Right lobe of liver (tissue), 4 donors: ENCODE data around the gene TICRR.

Experiments used
- CTCF ChIP-seq, 4 donors: fragments of 200-600 bp in 3 of 4; fragments of 450-650 bp in 1 of 4; IDR thresholded peaks; one replicate each; pipeline versions ENCODE4 v1.5.1 to v1.8.0; 2016 to 2022; ENCODE audit warnings: antibody characterized with exemption in 4 of 4, mild to moderate bottlenecking in 2 of 4
- POLR2A ChIP-seq: fragments of 450-650 bp; IDR thresholded peaks from one replicate; pipeline ENCODE4 v1.6.1; 2017; ENCODE audit warnings: antibody characterized with exemption, mild to moderate bottlenecking
- donor health status: DM: no; HTN: no; CAD: no.
- donor health status: DM: no; HTN: no; CAD: no.
- donor health status: DM: no; HTN: yes; CAD: no.

GRCh38 chr15:89629829-89630228, 54.6 kb downstream of the TICRR start:
- TF ChIP-seq CTCF (IDR thresholded peaks at IDR 0.05) (no peak), POLR2A (no peak)
